HG03066 (cell line): ENCODE results near the gene ANTXR1.

Experiments
- ATAC-seq: cut with Tn5 transposase; IDR thresholded peaks from one replicate; pipeline ENCODE4 v1.9.1; 2021; ENCODE audit warnings: low read depth; ENCODE audit not compliant: unreplicated experiment

Gene ANTXR1

GRCh38 chr2:69031466-69031865 is 18.5 kb downstream of the ANTXR1 start:
- no peak for ATAC-seq

DNA sequence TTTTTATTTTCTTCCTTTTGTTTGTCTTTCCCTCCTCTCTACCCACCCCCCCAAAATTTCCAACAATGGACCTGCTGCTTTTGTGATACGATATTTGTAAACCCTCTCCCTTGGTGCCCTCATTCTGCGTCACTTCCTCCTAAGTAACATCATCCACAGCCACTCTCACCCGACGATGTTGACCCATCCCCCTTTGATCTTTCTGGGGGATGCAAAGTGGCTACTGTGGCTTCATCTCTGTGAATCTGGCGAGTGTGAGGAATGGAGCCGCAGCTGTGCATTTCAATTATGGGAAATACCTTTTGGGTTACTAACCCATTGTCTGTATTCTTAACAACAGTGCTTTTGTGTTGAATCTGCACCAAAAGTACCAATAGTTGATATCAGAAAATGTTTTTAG is 19.4 kb downstream of the ANTXR1 start:
- no peak for ATAC-seq

- ATAC-seq, result no peak
These were observed 20.6 kb downstream of the ANTXR1 start for GRCh38 chr2:69033461-69034095.

GRCh38 chr2:69034122-69034521 is 21.1 kb downstream of the ANTXR1 start:
- ATAC-seq, result no peak

DNA sequence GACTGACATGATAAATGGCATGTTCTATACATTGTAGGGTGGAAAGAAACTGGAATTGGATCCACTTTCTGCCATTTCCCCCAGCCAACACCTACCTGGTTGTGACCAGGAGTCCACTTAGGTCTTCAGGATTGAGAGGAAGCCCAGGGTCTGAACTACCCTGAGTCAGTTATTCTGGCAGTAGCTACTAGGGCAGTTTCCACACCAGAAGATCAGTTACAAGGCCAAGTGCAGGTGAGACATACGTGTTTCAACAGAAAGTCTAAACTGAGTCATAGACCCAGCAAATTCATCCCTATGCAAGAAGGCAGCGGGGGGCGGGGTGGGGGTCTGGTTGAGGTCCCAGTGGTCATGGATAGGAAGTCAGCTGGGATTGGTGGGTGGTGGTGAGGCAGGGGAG is 21.9 kb downstream of the ANTXR1 start:
- no peak for ATAC-seq

DNA sequence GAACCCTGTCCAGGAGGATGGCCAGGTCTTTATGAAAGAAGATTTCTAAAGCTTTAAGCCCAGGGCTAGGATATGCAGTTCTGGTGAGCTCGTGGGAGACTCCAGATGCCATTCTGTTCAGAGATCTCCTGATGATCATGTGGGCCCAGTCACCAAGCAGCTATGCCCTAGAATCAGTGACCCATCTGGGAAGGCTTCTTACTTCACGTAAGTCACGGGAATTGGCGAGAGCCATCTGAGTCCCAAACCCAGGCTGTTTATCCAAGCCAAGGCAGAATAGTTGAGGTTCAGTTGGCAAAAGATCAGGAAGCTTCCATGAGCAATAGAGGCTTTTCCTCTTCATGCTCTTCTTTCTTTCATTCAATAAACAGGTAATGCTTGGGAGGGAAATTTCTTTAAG is 23.9 kb downstream of the ANTXR1 start:
- no peak for ATAC-seq

DNA sequence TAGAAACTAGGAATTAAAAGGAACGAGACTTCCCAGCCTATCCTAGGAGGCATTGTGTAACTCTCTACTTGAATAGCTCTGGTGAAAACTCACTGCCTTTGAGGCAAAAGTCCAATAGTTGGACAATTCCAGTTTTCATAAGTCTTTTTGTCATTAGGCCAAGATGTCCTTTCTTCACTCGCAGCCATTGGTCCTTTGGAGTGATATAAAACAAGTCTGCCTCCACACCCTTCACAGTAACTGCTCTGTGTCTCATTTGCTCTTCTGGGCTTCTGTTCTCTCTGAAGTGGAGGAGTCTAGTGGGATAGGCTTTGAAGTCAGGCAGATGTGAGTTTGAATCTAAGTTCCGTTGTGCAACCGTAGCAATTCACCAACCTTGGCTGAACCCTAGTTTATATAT is 28.2 kb downstream of the ANTXR1 start:
- no peak for ATAC-seq

DNA sequence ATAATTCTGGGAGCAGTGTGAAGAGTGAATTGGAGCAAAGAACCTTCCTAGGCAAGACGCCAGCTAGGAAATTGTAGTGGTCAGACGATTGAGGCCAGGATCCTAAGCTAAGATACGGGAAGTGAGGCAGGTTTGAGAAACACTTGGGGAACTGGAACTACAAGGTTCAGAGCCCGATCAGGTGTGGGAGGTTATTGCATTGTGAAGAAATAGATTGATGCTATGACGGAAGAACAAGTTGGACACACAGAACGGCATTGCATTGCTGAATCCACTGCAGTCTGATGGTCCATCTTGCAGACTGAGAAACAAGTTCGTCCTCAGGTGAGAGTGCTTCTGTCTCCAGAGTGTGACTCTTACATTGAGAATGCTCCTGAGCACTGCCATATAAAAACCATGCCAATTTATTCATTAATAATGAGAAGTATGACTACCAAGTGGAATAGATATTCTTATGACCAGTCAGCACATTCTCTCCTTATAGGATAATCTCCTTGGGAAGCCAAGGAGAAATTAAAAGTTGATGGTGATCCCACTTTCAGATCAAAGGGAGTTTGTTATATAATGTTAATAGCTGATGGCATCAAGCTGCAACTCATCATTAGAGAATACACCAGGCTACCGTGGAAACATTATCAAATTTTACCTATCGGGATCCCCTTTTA is 30.9 kb downstream of the ANTXR1 start:
- no peak for ATAC-seq

GRCh38 chr2:69046221-69046662 is 33.3 kb downstream of the ANTXR1 start:
- ATAC-seq, result no peak

DNA sequence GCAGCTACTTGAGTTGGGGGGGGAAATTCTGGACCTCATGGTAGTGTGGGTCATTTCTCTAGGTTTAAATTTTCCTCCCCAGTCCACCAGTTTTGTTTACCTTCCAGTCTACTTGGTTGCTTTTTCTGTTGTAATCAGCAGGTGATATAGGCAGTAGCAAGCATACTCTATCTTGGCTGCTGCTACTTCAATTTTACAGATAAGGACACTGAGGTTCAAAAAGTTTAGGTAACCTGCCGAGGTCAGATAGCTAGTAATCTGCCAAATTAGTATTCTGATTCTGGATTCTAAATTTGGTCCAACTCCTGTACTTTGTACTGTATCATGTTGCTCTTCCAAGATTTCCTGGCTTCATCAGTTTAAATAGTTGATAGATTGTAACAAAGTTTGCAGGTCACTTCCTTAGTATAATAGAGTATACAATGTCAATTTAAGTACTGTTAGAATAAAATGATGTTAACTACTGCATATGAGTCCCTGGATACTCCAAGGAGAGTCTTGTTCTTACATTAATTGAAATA is 34.7 kb downstream of the ANTXR1 start:
- no peak for ATAC-seq

DNA sequence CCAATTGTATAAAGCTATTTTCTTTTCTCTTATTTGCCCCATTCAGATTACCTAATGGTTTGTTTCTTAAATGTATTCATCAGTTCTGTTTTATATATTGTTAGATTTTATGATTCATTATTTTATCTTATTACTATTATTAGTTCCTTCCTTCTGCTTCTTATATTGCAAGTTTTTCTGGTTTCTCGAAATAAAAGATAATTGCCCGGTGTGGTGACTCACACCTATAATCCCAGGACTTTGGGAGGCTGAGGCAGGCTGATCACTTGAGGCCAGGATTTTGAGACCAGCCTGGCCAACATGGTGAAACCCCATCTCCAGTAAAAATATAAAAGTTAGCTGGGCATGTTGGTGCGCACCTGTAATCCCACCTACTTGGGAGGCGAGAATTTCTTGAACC is 37.8 kb downstream of the ANTXR1 start:
- no peak for ATAC-seq

DNA sequence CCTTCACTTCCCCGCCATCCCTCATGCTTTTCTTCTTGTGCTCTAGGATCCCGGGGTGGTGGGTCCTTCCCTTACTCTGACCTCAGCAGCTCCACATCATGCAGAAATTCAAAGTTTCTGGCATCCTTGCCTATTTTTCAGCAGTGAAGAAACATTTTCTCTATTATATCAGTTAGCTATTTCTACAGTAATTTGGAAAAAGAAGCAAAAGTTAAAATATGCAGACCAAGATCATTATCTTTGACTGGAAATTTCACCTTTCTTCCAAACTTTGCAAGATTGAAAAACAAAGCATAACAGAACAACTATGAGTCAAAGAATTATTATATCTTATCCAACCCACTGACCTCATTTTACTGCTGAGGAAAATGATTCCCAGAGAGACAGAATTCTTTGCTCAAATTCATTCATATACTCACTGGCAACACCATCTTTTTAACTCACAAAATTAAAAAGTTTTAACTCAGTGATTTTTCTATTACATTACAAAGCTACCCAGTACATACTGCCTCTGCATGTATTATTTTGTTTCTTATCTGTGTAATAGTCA is 40.5 kb downstream of the ANTXR1 start:
- no peak for ATAC-seq

DNA sequence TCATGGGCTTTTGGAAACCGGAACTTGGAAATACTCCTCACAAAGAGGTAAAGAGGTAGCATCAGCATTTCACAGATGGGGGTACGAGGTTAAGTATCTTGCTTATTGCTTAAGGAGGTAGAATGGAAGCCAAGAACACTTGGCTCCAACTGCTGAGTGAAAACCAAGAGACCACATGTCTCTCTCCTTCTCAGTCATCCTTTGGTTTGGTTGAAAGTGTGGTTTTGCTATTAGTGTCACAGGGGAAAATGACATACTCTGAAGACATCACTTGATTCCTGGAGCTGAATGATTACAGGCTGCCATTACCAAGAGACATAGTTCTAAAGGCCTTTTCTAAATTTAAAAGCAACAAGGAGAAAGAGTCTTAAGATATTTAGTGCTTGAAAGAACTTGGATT is 41.5 kb downstream of the ANTXR1 start:
- ATAC-seq, result peak; percentile 60

GRCh38 chr2:69055688-69056470 is 42.9 kb downstream of the ANTXR1 start:
- ATAC-seq, result no peak

DNA sequence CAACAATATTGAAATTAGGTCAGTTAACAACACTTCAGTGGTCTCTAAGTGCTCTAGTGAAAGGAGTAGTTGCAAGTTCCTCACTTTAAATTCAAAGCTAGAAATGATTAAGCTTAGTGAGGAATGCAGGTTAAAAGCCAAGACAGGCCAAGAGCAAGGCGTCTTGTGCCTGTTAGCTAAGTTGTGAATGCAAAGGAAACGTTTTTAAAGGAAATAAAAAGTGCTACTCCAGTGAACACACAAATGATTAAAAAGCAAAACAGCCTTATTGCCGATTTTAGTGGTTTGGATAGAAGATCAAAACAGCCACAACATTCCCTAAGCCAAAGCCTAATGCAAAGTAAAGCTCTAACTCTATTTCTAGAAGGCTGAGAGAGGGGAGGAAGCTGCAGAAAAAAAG is 44.7 kb downstream of the ANTXR1 start:
- no peak for ATAC-seq

- ATAC-seq, result no peak
These were observed 46.8 kb downstream of the ANTXR1 start for GRCh38 chr2:69059731-69060290.

- ATAC-seq, result no peak
These were observed 48.0 kb downstream of the ANTXR1 start for GRCh38 chr2:69060938-69061501.

GRCh38 chr2:69061525-69061924 is 48.5 kb downstream of the ANTXR1 start:
- ATAC-seq, result no peak

DNA sequence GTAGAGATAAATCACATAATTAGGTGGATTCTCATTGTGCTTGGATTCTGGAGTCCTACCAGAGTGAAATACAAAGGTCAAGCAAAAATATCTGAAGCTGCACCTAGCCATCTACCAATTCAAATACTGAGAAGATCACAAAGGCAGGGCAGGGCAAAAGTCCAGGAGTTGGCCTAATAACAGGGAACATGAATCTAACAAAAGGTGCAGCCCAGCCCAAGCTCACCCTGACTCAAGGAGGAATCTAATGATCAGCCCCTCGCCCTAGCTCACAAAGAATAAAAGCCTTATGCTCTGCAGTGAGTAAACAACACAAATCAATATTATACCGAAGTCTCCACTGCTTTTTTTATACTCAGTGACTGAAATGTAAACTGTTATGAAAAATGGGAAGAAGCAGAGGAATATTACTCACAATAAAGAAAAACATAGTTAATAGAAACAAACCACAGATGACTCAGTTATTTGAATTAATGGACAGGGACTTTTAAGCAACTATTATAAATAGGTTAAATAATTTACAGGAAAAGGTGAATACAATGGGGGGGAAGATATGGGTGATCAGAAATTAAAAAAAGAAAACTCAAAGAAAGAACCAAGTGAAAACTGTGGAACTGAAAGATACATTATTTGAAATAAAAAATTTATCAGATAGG is 49.5 kb downstream of the ANTXR1 start:
- no peak for ATAC-seq

GRCh38 chr2:69065735-69066336 is 52.9 kb downstream of the ANTXR1 start:
- ATAC-seq, result no peak
